ENCODE data around the gene PCGF3.
A peak's percentile ranks its signal among the peaks of the same experiment; 100 is the strongest.

The PCGF3 gene, protein sequence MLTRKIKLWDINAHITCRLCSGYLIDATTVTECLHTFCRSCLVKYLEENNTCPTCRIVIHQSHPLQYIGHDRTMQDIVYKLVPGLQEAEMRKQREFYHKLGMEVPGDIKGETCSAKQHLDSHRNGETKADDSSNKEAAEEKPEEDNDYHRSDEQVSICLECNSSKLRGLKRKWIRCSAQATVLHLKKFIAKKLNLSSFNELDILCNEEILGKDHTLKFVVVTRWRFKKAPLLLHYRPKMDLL

DNA sequence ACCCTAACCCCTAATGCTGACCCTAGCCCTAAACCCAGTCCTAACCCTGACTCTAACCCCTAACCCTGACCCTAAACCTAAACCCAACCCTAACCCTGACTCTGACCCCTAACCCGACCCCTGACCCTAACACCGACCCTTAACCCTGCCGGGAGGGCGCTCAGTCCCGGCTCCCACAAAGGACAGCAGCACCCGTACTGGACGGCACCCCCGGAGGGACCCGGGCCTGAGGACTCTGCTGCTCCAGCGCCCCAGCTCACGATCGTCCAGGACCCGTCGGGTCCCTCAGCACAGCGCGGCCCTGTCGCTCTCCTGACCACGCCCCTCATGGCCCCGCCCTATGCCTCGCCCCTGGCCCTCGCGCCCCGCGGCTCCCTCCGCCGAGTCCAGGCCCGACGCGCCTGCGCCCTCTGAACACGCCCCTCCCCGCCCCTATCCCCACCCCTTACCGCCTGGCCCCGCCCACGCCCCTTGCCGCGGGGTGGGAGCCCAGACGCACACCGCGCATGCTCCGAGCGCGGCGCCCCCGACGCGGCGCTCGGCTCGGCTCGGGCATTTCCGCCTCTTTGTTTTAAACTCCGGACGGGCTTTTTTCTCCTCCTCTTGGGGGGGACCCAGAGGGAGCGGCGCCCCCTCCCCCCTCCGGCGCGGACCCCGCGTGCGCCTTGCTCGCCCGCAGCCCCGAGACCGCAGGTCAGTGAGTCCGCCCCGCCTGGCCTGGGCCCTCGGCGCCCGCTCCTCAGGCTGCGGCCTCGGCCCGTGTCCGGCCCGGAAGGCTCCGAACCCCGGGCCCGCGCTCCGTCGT lies at the start of gene PCGF3:
TSS of gene PCGF3 (plus strand) at position 555 of the 805 bp plus-strand sequence. CDS start 27,849 bp downstream, outside the sequence.
- DNase-seq (ENCODE audit: low spot score), result peak; percentile 92

DNA sequence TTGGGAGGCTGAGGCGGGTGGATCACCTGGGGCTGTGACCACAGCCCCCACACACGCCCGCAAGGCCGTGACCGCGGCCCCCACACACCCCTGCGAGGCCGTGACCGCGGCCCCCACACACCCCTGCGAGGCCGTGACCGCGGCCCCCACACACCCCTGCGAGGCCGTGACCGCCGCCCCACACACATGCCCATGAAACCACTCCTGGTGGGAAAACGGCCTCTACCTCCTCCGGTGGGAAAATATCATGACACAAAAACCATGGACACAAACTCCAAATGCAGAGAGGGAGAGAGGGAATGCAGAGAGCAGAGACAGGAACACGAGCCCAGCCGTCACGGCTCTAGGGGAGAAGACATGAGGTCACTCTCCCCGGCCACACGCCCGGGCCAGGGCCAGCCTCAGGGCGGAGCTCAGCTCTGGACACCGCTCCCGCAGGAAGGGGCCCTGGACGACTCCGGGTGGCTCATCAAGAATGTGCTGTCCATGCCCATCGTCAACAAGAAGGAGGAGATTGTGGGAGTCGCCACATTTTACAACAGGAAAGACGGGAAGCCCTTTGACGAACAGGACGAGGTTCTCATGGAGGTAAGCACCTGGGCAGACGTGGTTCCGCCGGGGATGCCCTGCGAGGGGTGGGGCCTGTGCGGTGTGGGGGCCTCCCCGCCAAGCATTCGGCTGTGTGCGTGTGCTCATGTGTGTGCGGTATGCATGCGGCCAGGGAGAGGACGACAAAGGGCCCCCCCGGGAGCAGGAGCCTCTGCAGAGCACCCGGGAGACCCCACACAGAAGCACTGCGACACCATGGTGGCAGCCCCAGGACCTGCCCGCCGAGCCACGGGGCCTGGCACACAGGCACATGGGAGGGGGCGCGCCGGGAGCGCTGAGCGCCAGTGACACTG lies 48.9 kb upstream of the PCGF3 start:
- no peak for DNase-seq (ENCODE audit: low spot score)

DNA sequence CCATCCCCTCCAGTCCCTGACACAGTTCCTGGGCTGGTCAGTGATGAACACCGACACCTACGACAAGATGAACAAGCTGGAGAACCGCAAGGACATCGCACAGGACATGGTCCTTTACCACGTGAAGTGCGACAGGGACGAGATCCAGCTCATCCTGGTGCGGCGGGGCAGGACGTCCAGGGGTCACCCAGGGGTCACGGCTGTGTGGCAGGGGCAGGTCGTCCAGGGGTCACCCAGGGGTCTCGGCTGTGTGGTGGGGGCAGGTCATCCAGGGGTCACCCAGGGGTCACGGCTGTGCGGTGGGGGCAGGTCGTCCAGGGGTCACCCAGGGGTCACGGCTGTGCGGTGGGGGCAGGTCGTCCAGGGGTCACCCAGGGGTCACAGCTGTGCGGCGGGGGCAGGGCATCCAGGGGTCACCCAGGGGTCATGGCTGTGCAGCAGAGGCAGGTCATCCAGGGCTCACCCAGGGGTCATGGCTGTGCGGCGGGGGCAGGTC lies 48.2 kb upstream of the PCGF3 start:
- no peak for DNase-seq (ENCODE audit: low spot score)

DNA sequence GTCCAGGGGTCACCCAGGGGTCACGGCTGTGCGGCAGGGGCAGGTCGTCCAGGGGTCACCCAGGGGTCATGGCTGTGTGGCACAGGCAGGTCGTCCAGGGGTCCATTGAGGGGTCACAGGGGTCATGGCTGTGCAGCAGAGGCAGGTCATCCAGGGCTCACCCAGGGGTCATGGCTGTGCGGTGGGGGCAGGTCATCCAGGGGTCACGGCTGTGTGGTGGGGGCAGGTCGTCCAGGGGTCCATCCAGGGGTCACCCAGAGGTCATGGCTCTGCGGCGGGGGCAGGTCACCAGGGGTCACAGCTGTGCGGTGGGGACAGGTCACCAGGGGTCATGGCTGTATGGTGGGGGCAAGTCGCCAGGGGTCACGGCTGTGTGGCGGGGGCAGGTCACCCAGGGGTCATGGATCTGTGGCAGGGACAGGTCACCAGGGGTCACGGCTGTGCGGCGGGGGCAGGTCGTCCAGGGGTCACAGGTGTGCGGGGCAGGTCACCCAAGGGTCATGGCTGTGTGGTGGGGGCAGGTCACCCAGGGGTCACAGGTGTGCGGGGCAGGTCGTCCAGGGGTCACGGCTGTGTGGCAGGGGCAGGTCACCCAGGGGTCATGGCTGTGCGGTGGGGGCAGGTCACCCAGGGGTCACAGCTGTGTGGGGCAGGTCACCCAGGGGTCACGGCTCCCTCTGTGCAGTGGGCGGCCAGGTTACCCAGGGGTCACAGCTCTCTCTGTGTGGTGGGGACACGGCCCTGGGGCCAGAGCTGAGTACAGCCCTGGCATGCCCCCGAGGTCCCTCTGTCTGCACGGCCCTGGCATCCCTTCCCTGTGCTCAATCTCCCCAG lies 47.6 kb upstream of the PCGF3 start:
- no peak for DNase-seq (ENCODE audit: low spot score)

DNA sequence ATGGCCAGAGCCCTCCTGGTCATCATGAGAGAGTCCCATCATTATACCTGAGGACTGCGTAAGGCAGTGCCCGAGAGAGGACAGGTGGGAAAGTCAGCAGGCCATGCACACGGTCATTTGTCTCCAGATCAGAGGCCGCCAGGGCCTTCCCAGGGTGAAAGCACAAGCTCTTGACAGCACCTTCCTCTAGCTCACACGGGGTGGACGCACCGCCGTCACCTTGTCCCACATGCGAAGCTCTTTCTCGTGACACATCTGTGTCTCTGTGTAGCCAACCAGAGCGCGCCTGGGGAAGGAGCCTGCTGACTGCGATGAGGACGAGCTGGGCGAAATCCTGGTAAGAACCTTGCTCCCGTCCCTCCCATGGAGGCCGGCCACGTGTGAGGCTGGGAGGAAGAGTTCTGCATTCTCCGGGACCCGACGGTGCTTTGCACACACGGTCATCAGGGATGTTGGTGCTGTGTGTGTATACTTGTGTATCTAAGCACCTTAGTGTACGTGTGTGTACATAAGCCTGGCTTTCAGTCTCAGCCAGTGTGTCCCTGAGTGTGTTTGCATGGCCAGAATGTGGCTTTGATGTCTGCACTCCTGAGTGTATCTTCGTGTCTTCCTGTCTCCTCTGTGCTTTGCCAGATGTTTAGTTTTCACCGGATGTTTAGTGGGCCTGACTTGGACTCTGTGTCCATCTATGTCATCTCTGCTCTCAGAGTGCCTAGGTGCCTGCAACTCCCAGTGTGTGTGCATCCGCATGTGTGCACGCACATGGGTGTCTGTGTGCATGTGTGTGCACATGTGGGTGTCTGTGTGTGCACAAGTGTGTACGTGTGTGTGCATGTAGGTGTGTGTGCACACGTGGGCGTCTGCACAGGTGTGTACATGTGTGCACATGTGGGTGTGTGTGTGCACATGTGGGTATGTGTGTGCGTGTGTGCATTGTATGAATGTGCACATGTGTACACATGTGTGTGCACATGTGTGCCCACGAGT lies 46.7 kb upstream of the PCGF3 start:
- DNase-seq (ENCODE audit: low spot score), result no peak

DNA sequence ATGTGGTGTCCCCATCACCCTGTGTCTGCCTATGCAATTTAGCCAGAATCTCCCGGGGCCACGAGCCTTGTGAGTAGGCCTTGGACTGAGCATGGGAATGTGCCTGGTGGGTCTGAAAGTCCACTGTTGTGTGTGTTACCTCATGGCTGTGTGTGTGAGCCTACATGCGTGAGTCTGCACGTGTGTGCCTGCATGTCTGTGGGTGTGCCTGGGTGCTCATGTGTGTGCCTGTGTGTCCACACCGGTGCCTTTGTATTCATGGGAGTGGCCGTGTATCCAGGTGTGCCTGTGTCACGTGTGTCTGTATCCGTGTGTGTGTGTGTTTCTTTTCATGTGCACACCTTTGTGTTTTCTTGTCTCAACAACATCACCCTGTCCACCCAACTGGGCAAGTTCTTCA lies 45.8 kb upstream of the PCGF3 start:
- DNase-seq (ENCODE audit: low spot score), result no peak

DNA sequence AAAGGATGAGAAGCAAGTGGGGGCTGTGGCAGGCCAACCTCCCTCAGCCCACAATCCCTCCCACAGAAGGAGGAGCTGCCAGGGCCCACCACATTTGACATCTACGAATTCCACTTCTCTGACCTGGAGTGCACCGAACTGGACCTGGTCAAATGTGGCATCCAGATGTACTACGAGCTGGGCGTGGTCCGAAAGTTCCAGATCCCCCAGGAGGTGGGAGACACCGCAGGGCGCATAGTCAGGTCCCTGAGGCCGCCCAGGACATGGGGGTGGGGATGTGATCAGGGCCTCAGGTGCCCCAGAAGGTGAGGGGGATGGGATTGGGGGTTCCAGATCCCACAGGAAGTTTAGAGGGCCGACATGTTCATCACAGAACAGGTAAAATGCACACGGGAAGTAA lies 45.2 kb upstream of the PCGF3 start:
- DNase-seq (ENCODE audit: low spot score), result no peak

DNA sequence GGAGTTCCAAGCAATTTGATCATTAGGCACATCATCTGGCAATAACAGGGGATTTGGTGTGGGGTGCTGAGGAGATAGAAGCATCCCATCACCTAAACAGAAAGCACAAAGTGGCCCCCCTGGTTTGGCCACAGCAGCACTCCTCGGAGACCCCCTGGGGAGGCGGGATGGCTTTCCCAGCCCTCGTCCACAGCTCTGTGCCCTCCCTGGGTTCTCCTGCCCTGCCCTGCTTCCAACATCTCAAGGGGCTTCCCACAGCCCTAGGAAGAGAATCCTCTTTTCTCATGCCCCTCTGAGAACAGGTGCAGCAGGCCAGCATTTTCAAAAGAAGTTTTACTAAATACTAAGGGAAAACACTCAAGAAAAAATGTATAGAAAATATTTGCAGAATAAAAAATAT lies 44.4 kb upstream of the PCGF3 start:
- DNase-seq (ENCODE audit: low spot score), result no peak

DNA sequence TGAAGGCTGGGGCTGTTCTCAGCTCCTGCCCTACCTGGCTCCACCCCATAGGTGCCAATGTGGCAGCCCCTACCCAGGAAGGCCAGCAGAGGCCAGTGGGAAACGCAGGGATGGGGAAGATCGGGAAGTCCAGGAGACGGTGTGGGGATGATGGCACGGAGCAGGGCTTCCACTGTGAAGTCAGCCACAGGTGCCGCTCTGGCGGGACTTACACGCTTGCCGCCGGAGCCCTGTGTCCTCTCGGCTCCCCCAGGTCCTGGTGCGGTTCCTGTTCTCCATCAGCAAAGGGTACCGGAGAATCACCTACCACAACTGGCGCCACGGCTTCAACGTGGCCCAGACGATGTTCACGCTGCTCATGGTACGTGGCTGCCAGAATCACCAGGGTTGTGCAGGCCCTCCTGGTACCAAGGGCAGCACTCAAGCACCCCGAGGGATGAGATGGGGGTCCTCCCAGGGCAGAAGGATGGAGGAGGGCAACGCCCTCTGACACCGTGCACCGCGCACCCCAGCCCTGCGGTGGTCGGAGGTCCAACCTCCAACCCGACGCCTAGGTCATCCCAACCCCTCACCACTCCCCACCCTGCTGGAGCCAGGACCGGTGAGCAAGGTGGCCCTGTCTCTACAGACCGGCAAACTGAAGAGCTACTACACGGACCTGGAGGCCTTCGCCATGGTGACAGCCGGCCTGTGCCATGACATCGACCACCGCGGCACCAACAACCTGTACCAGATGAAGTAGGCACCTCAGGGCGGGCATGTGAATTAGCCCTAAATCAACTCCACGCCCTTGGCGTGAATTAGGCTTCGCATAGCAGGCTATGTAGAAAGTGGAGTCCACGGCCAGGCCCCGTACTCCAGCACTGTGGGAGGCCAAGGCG lies 43.5 kb upstream of the PCGF3 start:
- no peak for DNase-seq (ENCODE audit: low spot score)

DNA sequence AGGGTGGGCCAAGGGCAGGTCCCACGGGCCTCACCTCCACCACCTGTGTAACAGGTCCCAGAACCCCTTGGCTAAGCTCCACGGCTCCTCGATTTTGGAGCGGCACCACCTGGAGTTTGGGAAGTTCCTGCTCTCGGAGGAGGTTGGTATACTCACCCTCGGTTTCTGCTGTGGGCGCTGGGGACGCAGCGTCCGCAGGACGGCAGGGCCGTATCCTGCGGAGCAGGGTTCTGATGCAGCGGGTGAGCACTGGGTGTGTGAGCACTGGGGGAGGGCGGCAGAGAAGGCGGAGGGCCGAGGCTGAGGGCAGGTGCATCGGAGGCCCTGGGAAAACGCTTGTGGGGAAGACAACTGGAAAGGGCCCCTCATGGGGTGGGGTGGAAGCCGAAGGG lies 42.6 kb upstream of the PCGF3 start:
- no peak for DNase-seq (ENCODE audit: low spot score)

DNA sequence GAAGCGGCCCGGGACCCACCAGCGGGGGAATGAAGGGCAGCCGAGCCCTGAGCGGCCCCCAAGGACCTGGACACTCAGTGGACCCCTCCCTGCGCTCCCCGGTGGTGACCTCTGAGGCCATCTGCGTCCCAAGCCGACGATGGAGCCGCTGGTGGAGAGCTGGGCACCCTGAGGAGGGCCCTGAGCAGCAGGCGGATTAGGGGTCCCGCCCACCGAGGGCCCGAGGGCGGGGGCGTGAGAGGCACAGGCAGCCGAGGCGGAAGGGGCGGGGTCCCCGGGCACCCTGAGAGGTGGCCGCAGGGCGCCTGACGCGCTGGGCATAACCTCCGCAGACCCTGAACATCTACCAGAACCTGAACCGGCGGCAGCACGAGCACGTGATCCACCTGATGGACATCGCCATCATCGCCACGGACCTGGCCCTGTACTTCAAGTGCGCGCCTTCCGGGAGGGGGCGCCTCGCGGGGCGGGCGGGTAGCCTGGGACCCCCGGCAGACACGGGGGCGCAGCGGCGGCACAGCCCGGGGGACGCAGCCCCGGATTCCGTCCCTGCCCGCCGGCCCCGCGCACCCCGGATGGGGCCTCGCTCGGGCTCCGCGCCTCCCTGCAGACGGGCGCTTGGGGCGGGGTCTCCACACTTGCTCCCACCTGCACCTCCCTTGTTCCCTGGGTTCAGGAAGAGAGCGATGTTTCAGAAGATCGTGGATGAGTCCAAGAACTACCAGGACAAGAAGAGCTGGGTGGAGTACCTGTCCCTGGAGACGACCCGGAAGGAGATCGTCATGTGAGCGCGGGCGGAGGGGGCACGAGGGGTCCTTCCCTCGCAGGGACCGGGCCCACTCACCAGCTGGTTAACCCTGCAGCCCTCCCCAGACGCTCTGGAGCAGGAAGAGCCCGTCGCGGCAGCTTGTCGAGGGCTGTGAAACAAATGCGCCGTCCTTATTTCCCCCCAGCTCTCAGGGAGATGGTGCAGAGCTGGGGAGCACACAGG lies 41.9 kb upstream of the PCGF3 start:
- no peak for DNase-seq (ENCODE audit: low spot score)

DNA sequence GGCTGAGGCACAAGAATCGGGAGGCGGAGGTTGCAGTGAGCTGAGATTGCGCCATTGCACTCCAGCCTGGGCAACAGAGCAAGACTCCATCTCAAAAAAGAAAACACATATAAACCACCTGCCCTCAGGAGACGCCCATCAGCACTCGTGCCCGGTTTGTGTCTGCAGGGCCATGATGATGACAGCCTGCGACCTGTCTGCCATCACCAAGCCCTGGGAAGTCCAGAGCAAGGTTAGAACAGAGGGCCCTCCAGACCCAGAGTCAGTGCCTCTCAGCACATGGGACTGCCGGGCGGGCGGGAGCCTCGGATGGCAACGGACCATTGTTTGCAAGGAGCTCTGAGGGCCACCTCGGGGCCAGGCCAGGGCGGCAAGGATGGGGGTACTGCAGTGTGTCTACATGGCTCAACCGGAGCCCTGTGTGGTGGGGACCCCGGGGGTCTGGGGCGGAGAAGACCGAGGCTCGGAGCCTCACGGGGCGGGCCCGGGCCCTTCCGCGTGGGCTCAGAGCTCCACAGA lies 40.9 kb upstream of the PCGF3 start:
- DNase-seq (ENCODE audit: low spot score), result no peak

DNA sequence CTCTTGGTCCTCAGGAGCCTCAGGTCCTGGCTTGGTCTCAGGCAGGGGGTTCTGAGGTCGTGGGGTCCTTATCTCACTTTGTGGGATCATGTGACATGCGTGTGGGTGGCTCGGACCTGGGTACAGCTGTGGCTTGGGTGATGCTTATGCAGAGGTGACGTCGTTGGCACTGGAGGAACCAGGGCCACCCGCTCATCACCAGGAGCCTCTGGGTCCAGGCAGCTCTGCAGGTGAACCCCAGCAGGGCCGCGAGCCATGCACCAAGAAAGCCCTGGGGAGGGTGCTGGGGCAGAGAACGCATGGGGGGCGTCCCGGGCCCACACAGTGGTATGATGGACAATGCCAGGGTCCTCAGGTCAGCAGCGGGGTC lies 40.3 kb upstream of the PCGF3 start:
- DNase-seq (ENCODE audit: low spot score), result no peak

DNA sequence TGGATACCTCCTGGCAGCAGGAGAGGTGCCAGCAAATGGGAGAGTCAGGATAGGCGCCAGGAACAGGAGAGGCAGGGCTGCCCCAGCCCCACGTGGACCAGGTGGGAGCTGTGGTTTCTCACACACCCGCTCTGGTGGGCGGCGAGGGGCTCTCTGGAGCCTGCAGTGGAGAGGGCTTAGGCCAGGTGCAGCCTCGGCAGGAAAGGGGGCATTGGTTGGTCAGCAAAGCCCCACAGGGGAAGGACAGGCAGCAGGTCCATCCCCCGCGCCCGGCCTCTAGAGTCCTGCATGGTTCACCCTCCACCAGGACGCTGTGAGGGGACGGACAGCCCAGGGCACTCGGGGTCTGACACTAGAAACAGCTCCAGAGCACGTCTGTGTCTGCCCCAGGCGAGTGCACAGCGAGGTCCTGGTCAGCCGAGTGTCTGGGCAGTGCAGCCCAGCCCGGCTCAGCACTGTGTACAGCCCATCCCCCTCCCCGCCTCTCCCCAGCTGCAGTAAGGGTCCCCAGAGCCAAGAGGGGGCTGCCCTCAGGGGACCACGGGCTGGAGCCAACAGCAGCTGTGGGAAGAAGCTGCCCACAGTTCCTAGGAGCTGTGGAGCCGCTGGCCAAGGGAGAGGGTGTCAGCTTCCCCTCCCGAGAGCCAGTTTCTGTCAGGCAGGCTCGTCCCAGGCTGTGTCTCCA lies 39.7 kb upstream of the PCGF3 start:
- DNase-seq (ENCODE audit: low spot score), result no peak

DNA sequence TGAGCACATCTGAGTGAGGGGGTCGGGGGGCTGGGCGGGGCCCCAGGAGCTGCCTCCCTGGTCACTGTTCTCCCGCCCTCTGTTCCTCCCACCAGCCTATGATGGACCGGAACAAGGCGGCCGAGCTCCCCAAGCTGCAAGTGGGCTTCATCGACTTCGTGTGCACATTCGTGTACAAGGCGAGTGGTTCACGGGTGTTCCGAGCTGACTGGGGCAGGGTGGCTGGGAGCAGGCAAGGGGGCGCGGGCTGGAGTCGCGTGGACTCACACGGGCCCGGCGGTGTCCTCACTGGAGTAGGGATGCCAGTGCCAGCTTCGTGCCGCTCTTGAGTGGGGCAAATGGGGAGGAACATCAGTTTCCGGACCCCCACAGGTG lies 39.2 kb upstream of the PCGF3 start:
- no peak for DNase-seq (ENCODE audit: low spot score)

DNA sequence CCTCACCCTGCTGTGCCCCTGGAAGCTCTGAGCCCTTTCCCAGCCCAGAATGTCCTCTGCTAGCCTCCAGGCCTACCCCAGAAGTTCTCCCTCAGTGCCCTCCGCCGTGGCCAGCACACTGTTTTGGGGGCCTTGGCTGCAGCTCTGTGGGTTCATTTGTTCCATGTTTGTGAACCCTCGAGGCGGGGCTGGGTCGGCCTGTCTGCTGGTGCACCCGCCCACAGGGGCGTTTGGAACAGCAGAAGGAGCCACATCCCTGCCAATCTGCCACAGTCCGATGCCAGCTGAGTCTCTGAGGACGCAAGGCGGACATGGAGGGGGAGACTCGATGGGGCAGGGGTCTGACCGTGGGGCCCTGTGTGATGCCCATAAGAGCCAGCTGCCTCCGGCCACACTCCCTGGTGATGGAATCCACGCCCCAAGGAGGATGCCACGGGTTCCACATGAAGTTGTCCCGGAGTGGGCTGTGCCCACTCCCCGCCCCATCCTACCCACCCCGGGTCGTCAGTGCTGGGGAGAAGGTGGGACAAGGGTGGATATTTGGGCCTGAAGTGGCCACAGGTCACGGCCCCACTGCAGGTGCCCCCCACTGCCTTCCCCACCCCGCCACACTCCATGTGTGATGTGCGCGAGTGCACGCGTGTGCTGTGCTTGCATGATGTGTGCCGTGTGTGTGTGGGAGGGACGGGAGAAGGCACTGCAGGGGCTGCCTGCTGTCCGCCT lies 38.6 kb upstream of the PCGF3 start:
- no peak for DNase-seq (ENCODE audit: low spot score)

DNA sequence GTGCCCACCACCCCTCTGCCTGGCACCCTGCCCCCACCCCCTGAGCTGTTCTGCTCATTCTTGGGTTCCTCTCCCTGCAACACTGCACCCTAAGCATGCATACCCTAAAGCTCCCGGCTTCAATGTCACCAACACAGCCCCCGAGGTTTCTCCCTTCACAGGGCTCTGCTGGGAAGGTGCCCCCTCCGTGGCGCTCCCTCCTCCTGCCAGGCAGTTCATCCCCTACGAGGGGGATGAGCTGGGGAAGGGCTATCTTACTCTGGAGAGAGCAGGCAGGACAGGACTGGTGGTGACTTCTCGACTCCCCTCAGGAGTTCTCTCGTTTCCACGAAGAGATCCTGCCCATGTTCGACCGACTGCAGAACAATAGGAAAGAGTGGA lies 38.1 kb upstream of the PCGF3 start:
- no peak for DNase-seq (ENCODE audit: low spot score)

Measured in cerebellar cortex (tissue), 1 donor.